Measurements from ENCODE around the gene FCN1. TPM values are rescaled to one million over a fixed set of nuclear protein-coding genes. Genes with fewer than 3 reads are reported as not detected.

FCN1 gene
- total RNA-seq, 1 donor from 2014 or later, result not detected

DNA sequence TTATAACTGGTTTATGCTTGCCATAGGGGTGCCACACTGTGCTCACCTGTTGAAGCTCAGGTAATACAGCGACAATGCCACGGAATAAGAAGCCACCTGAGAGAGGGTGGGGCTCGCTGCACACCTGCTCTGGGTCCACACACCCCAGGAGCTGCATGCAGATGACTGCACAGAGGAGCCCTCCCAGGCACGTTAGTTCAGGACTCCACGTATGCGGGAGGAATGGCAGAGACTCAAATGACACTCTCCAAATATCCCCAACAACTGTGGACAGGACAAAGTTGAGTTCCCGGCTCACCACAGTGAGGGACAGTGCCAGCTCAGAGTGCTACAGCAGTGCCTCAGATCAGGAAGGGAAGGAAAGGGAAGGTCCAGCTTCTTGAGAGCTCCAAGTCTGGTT is 5.8 kb upstream of the FCN1 start:
- DNase-seq (ENCODE audit: extremely low spot score, unreplicated experiment), result peak; percentile 62
- Mint-ChIP-seq H3K36me3 (ENCODE audit: unreplicated experiment) (no peaks in the 10 kb centered on the region), H3K27me3 (ENCODE audit: unreplicated experiment) (peaks cover 5% of the 10 kb centered on the region), H3K27ac (ENCODE audit: unreplicated experiment) (no peak overlapping the region), H3K4me1 (ENCODE audit: unreplicated experiment) (no peaks in the 10 kb centered on the region), H3K4me3 (ENCODE audit: unreplicated experiment) (no peak overlapping the region), H3K9me3 (ENCODE audit: unreplicated experiment) (peaks cover 8% of the 10 kb centered on the region)
- TF ChIP-seq, protein P1, sequence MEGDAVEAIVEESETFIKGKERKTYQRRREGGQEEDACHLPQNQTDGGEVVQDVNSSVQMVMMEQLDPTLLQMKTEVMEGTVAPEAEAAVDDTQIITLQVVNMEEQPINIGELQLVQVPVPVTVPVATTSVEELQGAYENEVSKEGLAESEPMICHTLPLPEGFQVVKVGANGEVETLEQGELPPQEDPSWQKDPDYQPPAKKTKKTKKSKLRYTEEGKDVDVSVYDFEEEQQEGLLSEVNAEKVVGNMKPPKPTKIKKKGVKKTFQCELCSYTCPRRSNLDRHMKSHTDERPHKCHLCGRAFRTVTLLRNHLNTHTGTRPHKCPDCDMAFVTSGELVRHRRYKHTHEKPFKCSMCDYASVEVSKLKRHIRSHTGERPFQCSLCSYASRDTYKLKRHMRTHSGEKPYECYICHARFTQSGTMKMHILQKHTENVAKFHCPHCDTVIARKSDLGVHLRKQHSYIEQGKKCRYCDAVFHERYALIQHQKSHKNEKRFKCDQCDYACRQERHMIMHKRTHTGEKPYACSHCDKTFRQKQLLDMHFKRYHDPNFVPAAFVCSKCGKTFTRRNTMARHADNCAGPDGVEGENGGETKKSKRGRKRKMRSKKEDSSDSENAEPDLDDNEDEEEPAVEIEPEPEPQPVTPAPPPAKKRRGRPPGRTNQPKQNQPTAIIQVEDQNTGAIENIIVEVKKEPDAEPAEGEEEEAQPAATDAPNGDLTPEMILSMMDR (IDR thresholded peaks at IDR 0.05), result no peak

- H3K9me3 Mint-ChIP-seq (ENCODE audit: unreplicated experiment), result peaks cover 10% of the 10 kb centered on the region
- TF ChIP-seq, protein P1 (IDR thresholded peaks at IDR 0.05), result no peak
- H3K27ac Mint-ChIP-seq (ENCODE audit: unreplicated experiment), result no peak overlapping the region
- no peaks in the 10 kb centered on the region for H3K4me1 Mint-ChIP-seq (ENCODE audit: unreplicated experiment)
- no peaks in the 10 kb centered on the region for H3K36me3 Mint-ChIP-seq (ENCODE audit: unreplicated experiment)
- H3K4me3 Mint-ChIP-seq (ENCODE audit: unreplicated experiment), result no peak overlapping the region
- DNase-seq (ENCODE audit: extremely low spot score, unreplicated experiment), result no peak
- peaks cover 7% of the 10 kb centered on the region for H3K27me3 Mint-ChIP-seq (ENCODE audit: unreplicated experiment)
Measured at GRCh38 chr9:134922932-134923240, 5.2 kb upstream of the FCN1 start.

DNA sequence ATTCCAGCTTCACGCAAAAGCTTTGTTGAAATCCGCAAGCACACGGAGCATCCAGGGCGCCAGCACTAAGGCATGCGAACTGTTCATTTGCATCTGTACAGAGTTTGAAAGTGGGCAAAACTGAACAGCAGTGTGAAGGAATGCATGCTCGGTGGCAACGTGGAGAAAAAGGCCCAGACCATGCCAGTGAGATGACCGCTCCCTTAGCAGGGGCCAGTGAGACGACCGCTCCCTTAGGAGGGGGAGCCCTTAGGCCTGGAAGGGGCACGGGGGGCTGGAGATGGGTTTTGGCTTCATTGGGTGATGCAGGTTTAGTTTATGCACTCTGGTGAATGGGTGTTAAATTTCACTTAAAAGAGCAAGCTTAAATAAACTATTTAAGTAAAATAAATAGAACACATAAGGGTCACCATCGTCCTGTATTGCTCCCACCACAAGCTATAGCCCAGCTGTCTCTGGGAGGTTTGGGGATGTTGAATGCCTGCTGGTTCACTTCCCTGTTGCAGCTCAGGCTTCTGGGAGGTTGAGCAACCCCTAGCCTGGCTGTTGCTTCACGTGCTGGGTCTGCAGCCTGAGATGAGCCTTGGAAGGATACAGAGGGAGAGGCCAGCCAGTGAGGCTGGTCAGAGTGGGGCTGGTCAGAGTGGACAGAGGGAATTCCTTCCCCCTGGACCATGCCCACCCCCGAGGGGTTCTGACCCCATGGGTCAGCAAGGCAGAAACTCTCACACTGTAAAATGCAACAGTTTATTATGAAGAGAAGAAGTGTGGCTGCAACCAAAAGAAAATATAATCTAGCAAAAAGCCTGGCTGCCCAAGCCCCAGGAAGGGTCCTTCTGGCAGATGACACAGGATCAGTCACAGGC is 4.6 kb upstream of the FCN1 start:
- TF ChIP-seq, protein P1 (IDR thresholded peaks at IDR 0.05), result no peak
- peak; percentile 80 for DNase-seq (ENCODE audit: extremely low spot score, unreplicated experiment)
- H3K27me3 Mint-ChIP-seq (ENCODE audit: unreplicated experiment), result peaks cover 8% of the 10 kb centered on the region
- no peak overlapping the region for H3K27ac Mint-ChIP-seq (ENCODE audit: unreplicated experiment)
- no peaks in the 10 kb centered on the region for H3K36me3 Mint-ChIP-seq (ENCODE audit: unreplicated experiment)
- no peaks in the 10 kb centered on the region for H3K4me1 Mint-ChIP-seq (ENCODE audit: unreplicated experiment)
- H3K9me3 Mint-ChIP-seq (ENCODE audit: unreplicated experiment), result peaks cover 10% of the 10 kb centered on the region
- no peak overlapping the region for H3K4me3 Mint-ChIP-seq (ENCODE audit: unreplicated experiment)

DNA sequence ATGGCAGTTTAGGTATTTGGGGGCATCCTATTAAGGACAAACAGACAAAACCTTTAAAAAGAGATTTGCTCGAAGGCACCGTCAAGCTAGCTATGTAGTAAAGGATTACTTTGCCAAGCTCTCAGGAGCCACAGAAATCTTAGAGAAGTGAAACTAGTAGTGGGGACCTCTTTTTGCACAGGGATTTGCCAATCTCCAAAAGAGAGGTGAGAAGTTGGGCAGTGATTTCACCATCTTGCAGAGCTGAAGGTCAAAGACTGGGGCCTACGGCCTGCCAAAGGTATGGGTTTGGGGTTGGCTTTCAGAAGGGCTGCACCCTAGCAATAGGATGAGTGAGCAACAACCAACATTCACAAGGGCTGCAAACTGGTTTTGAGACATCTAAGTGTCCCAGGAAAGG is 1.6 kb upstream of the FCN1 start:
- TF ChIP-seq, protein P1 (IDR thresholded peaks at IDR 0.05), result no peak
- peaks cover 10% of the 10 kb centered on the region for H3K9me3 Mint-ChIP-seq (ENCODE audit: unreplicated experiment)
- H3K27me3 Mint-ChIP-seq (ENCODE audit: unreplicated experiment), result peaks cover 11% of the 10 kb centered on the region
- no peak overlapping the region for H3K4me3 Mint-ChIP-seq (ENCODE audit: unreplicated experiment)
- H3K4me1 Mint-ChIP-seq (ENCODE audit: unreplicated experiment), result no peaks in the 10 kb centered on the region
- peak; percentile 23 for DNase-seq (ENCODE audit: extremely low spot score, unreplicated experiment)
- H3K36me3 Mint-ChIP-seq (ENCODE audit: unreplicated experiment), result no peaks in the 10 kb centered on the region
- no peak overlapping the region for H3K27ac Mint-ChIP-seq (ENCODE audit: unreplicated experiment)

- TF ChIP-seq, protein P1 (IDR thresholded peaks at IDR 0.05), result no peak
- Mint-ChIP-seq H3K4me1 (ENCODE audit: unreplicated experiment) (no peaks in the 10 kb centered on the region), H3K27me3 (ENCODE audit: unreplicated experiment) (peaks cover 11% of the 10 kb centered on the region), H3K36me3 (ENCODE audit: unreplicated experiment) (no peaks in the 10 kb centered on the region), H3K27ac (ENCODE audit: unreplicated experiment) (no peak overlapping the region), H3K9me3 (ENCODE audit: unreplicated experiment) (peaks cover 10% of the 10 kb centered on the region), H3K4me3 (ENCODE audit: unreplicated experiment) (no peak overlapping the region)
- peak; percentile 70 for DNase-seq (ENCODE audit: extremely low spot score, unreplicated experiment)
Measured at GRCh38 chr9:134918646-134919045, 934 bp upstream of the FCN1 start.

Data from osteocyte (in vitro differentiated cells).